ENCODE measurements around the gene OR10T2.
"Not testable (repeated sequence)": the region's sequence is repeated elsewhere in the genome, so short reads cannot be mapped to it uniquely, and the experiment has no call there.

The OR10T2 gene

GRCh38 chr1:158355773-158356285, 43.4 kb downstream of the OR10T2 start:
- DNase-seq: no peak

GRCh38 chr1:158354255-158354654, 45.0 kb downstream of the OR10T2 start:
- peak; percentile 7 for DNase-seq

DNA sequence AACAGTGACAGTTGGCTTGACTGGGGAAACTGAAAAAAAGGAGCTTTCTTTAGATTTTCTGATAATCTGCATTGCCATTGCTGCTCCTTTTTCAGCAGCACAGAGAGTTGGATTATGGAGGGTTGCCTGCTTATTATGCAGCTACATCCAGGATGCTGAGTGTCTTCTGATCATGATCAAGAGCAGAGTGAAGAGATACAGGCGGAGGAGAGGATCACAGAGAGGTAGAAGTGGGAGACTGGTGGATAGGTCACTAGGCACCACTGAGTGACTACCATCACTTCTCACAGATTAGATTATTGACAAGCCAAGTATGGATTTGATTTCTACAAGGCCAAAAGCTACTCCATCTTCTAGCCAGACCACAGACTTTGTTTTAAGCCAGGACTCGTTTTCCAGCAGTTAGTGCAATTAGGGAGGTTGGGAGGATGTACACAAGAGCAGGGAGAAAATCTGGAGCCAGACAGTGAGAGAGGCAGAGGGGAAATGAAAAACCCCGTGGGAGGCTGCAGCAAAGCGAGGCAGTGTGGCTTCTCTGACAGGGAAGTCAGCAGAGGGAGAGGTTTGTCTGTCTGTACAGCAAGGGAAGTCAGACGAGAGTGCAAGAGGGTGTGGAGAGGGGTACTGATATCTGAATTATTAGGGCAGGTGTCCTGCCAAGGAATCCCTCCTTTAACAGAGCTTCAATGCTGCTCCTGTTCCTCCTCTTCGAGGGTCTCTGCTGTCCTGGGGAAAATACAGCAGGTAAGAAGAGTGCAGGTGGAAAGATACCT, 45.8 kb downstream of the OR10T2 start, which contains the start of gene CD1E:
CD1E (plus strand) TSS at position 592 of the 773 bp plus-strand sequence; CDS start at position 687, 95 bp downstream.
- no peak for DNase-seq

DNA sequence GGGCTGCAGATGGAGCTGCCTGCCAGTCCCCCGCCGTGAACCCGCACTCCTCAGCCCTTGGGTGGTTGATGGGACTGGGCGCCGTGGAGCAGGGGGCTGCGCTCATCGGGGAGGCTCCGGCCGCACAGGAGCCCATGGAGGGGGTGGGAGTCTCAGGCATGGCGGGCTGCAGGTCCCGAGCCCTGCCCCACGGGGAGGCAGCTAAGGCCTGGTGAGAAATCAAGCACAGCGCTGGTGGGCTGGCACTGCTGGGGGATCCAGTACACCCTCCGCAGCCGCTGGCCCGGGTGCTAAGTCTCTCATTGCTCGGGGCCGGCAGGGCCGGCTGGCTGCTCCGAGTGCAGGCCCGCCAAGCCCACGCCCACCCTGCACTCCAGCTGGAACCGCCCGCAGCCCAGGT, 50.3 kb downstream of the OR10T2 start:
- not testable (repeated sequence) for DNase-seq

All from hematopoietic multipotent progenitor cell treated with erythropoietin and hydrocortisone succinate and interleukin-3 and kit ligand, for 4 days (in vitro differentiated cells).